Heart right ventricle (tissue), 16 donors: Measurements from ENCODE around the gene CNTFR. TPM values are rescaled to one million over a fixed set of nuclear protein-coding genes. Genes with fewer than 3 reads are reported as not detected.

ENCODE experiments used
- ATAC-seq, 8 donors: fragments of 200-7000 bp; cut with Tn5 transposase; one replicate each; pipeline ENCODE4 v1.9.1; 2020; ENCODE audit warnings: mild to moderate bottlenecking in 8 of 8, moderate library complexity in 8 of 8, moderate number of reproducible peaks in 1 of 8
- DNase-seq, 2 donors: peaks; one replicate each; pipeline ENCODE4 v3.0.0-alpha.2; 2020
- H3K27ac ChIP-seq, 10 donors: fragments of 200-600 bp; sonication (generic) in 2 of 10; one replicate each; pipeline versions ENCODE4 v1.5.0 to v1.8.0; 2020 to 2022; ENCODE audit warnings: mild to moderate bottlenecking in 3 of 10
- H3K27me3 ChIP-seq, 7 donors: fragments of 200-600 bp; one replicate each; pipeline ENCODE4 v1.8.0; 2021 to 2022; ENCODE audit warnings: mild to moderate bottlenecking in 2 of 7
- H3K36me3 ChIP-seq, 9 donors: fragments of 200-600 bp; sonication (generic) in 1 of 9; one replicate each; pipeline versions ENCODE4 v1.5.0 to v1.8.0; 2020 to 2022; ENCODE audit warnings: mild to moderate bottlenecking in 2 of 9
- H3K4me1 ChIP-seq, 9 donors: fragments of 200-600 bp; sonication (generic) in 1 of 9; one replicate each; pipeline versions ENCODE4 v1.5.0 to v1.8.0; 2020 to 2022; ENCODE audit warnings: mild to moderate bottlenecking in 4 of 9
- H3K4me3 ChIP-seq, 10 donors: fragments of 200-600 bp; sonication (generic) in 2 of 10; one replicate each; pipeline versions ENCODE4 v1.5.0 to v1.8.0; 2020 to 2022; ENCODE audit warnings: mild to moderate bottlenecking in 7 of 10, moderate library complexity in 2 of 10
- H3K9me3 ChIP-seq, 11 donors: fragments of 200-600 bp in 10 of 11; sonication (generic) in 2 of 11; one replicate each; pipeline versions ENCODE4 v1.5.0 to v1.8.0; 2013 to 2022; ENCODE audit warnings: mild to moderate bottlenecking in 2 of 11, control low read depth in 1 of 11, moderate library complexity in 1 of 11
- CTCF ChIP-seq, 9 donors: fragments of 200-600 bp; sonication (generic) in 2 of 9; IDR thresholded peaks; one replicate each; pipeline versions ENCODE4 v1.5.0 to v1.8.0; 2021 to 2022; ENCODE audit warnings: antibody characterized with exemption in 9 of 9, mild to moderate bottlenecking in 5 of 9, moderate library complexity in 1 of 9
- WGBS, 2 donors: extraction: QIAGEN DNeasy Blood & Tissue Kit; methylation state at CpG; one replicate each; pipeline ENCODE4 v1.1.7; 2013; ENCODE audit warnings: inconsistent platforms in 1 of 2; 5-methylcytosine and 5-hydroxymethylcytosine counted together
- intact Hi-C, 10 donors: fragments of 100-400 bp; cut with DNase I; formaldehyde crosslinking; loops; one replicate each; pipeline versions ENCODE4 v1.11.1 to v1.14.2; 2022
- polyA plus RNA-seq, 2 donors: library from polyadenylated mRNA; stranded (reverse); fragments of 200-250 nt; gene quantifications; one replicate each; pipeline ENCODE4 v1.2.3, GENCODE V29; 2013
- total RNA-seq, 10 donors: library from RNA; stranded (reverse); fragmentation: NEBNext Ultra II Directional in 3 of 10; extraction: Animal tissue kit (Norgen Biotek cat#: 25700) in 3 of 10; gene quantifications; one replicate each; pipeline versions ENCODE4 v1.2.1 to v1.2.4, GENCODE V29; 2021 to 2023
- donor health status: Arrhythmogenic right ventricular cardiomyopathy.
- donor health status: ischemic (EF 13 %, LVEDD 7.1; RV severe dilation, severe dysfunction).
- donor health status: healthy with polysubstance abuse.
- donor health status: DM: no; HTN: yes; CAD: no.
- donor health status: DM: no; HTN: no; CAD: no.
- donor health status: ischemic (EF 25% LVEDD 6.9; RV normal size, moderate dysfunction).
- donor health status: ischemic (EF 25% LVEDD 5.7; RV mildly dilated, moderate dysfunction).
- donor health status: healthy.
- donor health status: DM: yes; HTN: yes; CAD: no.
- donor health status: Ischemic cardiomyopathy.
- donor health status: ischemic (EF 35%, LVEDD 5.7; RV mildly dilated, moderate dysfunction).
- donor health status: nonischemic (EF 11% LVEDD 7.7; RV severe dilation, severe dysfunction).
- donor health status: DM: yes; HTN: yes; CAD: no.
- donor health status: PGD.
- donor health status: ischemic (EF 29% LVEDD 5.4; RV normal size, mild dysfunction).
- donor health status: nonischemic (EF 23%, LVEDD 6.1; RV moderate dilation, normal function).

Gene CNTFR
- total and polyA plus RNA-seq, 12 donors = 0.76 to 6.2 (median 2.9) TPM

DNA sequence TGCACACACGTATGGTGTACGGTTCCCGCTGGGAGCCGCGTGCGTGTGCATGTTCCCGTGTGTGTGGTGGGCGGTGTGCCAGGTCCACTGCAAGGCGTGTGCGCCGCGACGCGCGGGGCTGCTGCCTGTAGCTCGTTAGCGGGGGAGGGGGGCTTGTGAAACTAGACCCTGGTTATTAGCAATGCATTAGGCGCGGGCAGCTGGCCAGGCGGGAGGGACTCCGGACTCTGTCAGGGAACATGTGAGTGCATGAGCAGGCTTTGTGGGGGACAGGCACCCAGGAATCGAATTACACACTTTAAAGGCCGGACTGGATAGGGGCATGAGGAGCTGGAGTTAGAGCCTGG lies 34.5 kb downstream of the CNTFR start:
- Histone ChIP-seq H3K4me1 (peaks cover 7 to 15% (median 12%) of the 10 kb centered on the region in 9 donors), H3K4me3 (no peak overlapping the region), H3K27ac (no peak overlapping the region), H3K9me3 (no peaks in the 10 kb centered on the region), H3K27me3 (peaks cover 0 to 13% (median 0%) of the 10 kb centered on the region in 7 donors), H3K36me3 (no peaks in the 10 kb centered on the region)
- 71 to 85% methylated on average over 23 of the region's 23 CpGs for WGBS, 2 donors
- intact Hi-C loops = no loop called here
- ATAC-seq (no peak), DNase-seq (no peak)
- TF ChIP-seq CTCF (IDR thresholded peaks at IDR 0.05) = no peak

DNA sequence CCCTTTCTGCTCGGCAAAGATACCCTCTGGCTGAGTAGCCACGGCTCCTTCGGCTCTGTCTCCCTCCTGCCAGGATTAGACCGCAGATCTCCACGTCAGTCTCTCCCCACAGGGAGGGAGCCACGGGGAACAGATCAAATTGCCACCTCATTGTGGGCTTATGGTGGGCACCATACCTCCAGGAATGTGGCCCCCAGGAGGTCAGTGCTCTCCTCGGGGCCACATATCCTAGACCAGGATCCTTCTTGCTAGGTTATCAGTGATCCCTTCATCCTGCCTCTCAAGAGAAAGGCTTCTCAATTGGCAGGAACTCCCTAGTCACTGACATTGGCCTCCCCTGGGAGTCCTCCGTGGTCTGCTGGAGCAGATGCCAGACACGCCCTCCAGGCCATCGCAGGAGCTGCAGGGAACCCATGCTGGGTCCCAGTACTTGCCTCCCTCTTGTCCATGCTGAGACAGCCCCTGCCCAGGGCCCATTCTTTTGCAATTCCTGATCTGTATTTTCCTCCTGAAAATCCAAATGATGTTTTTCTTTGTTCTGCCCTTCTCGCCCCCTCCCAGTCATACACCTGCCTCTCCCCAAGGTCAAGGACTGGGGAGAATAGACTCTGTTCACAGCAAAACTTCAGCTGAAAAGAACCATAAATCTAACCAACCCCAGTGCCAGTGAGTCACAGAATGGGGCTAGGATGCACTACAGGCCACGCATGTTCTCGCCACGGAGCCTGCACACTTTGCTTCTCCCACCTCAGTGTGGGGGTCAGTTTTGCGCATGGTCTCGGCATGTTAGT lies 35.1 kb downstream of the CNTFR start:
- no peak overlapping the region for H3K4me3 ChIP-seq
- DNase-seq (no peak), ATAC-seq (no peak)
- H3K36me3 ChIP-seq = no peaks in the 10 kb centered on the region
- intact Hi-C loops = no loop called here
- H3K27ac ChIP-seq = no peak overlapping the region
- no peaks in the 10 kb centered on the region for H3K9me3 ChIP-seq
- H3K4me1 ChIP-seq = peaks cover 2 to 9% (median 6%) of the 10 kb centered on the region in 9 donors
- WGBS, 2 donors = 71 to 76% methylated on average over 16 of the region's 16 CpGs
- peaks cover 0 to 7% (median 0%) of the 10 kb centered on the region in 7 donors for H3K27me3 ChIP-seq
- TF ChIP-seq CTCF (IDR thresholded peaks at IDR 0.05) = no peak

GRCh38 chr9:34553511-34554021 lies 36.0 kb downstream of the CNTFR start:
- no peaks in the 10 kb centered on the region for H3K27me3 ChIP-seq
- intact Hi-C loops = no loop called here
- ATAC-seq = no peak
- TF ChIP-seq CTCF (IDR thresholded peaks at IDR 0.05) = no peak
- H3K36me3 ChIP-seq = no peaks in the 10 kb centered on the region
- H3K4me3 ChIP-seq = no peak overlapping the region
- H3K27ac ChIP-seq = no peak overlapping the region
- no peak for DNase-seq
- WGBS, 2 donors = 85 to 86% methylated on average over 18 of the region's 18 CpGs
- H3K4me1 ChIP-seq = peaks cover 0 to under 1% (median 0%) of the 10 kb centered on the region in 9 donors
- H3K9me3 ChIP-seq = no peaks in the 10 kb centered on the region

GRCh38 chr9:34552986-34553385 lies 36.5 kb downstream of the CNTFR start:
- intact Hi-C loops = no loop called here
- WGBS, 2 donors = 96 to 100% methylated on average over 2 of the region's 2 CpGs
- DNase-seq (no peak), ATAC-seq (no peak)
- TF ChIP-seq CTCF (IDR thresholded peaks at IDR 0.05) = no peak
- H3K36me3 ChIP-seq = no peaks in the 10 kb centered on the region
- peaks cover 0 to 2% (median 0%) of the 10 kb centered on the region in 9 donors for H3K4me1 ChIP-seq
- no peak overlapping the region for H3K27ac ChIP-seq
- H3K27me3 ChIP-seq = no peaks in the 10 kb centered on the region
- H3K4me3 ChIP-seq = no peak overlapping the region
- H3K9me3 ChIP-seq = no peaks in the 10 kb centered on the region
